HEK293T (cell line): Measurements from ENCODE around the gene PCNX2.

Source experiments
- CTCF ChIA-PET: fragments of 350-600 bp; formaldehyde crosslinking; extraction: SDS; loops from one replicate; lab custom pipeline; 2021; ENCODE audit warnings: antibody characterized with exemption, inconsistent platforms; lab: Yijun Ruan, JAX
- POLR2A ChIA-PET: fragments of 350-600 bp; formaldehyde crosslinking; extraction: SDS; loops from one replicate; lab custom pipeline; 2020; ENCODE audit warnings: antibody characterized with exemption, inconsistent platforms; lab: Yijun Ruan, JAX
- DNase-seq: peaks from one replicate; pipeline ENCODE4 v3.0.0; 2012; ENCODE audit warnings: mixed read lengths; ENCODE audit errors: extremely low spot score
- ARNT ChIP-seq: fragments of 450-650 bp; IDR thresholded peaks from 2 replicates; pipeline ENCODE4 v1.6.1; 2017; ENCODE audit warnings: mild to moderate bottlenecking
- BHLHE40 ChIP-seq: fragments of 450-650 bp; IDR thresholded peaks from 2 replicates; pipeline ENCODE4 v1.6.1; 2016; ENCODE audit warnings: mild to moderate bottlenecking, moderate library complexity, borderline replicate concordance
- CTBP1 ChIP-seq: fragments of 450-650 bp; IDR thresholded peaks from 2 replicates; pipeline ENCODE4 v1.6.1; 2016; ENCODE audit warnings: borderline replicate concordance
- ELF4 ChIP-seq: fragments of 450-650 bp; IDR thresholded peaks from 2 replicates; pipeline ENCODE4 v1.6.1; 2017; ENCODE audit warnings: antibody characterized with exemption
- FOXA1 ChIP-seq: fragments of 450-650 bp; IDR thresholded peaks from 2 replicates; pipeline ENCODE4 v1.6.1; 2016; ENCODE audit warnings: mild to moderate bottlenecking
- FOXK2 ChIP-seq: fragments of 450-650 bp; IDR thresholded peaks from 2 replicates; pipeline ENCODE4 v1.6.1; 2016; ENCODE audit warnings: mild to moderate bottlenecking
- FOXM1 ChIP-seq: fragments of 450-650 bp; IDR thresholded peaks from 2 replicates; pipeline ENCODE4 v1.6.1; 2017; ENCODE audit warnings: mild to moderate bottlenecking, borderline replicate concordance
- HDGF ChIP-seq: fragments of 450-650 bp; IDR thresholded peaks from 2 replicates; pipeline ENCODE4 v1.6.1; 2017; ENCODE audit warnings: antibody characterized with exemption, borderline replicate concordance
- L3MBTL2 ChIP-seq: fragments of 450-650 bp; conservative IDR thresholded peaks from 2 replicates; pipeline ENCODE4 v1.6.1; 2016; ENCODE audit warnings: mild to moderate bottlenecking
- LEF1 ChIP-seq: fragments of 450-650 bp; IDR thresholded peaks from 2 replicates; pipeline ENCODE4 v1.6.1; 2017; ENCODE audit warnings: mild to moderate bottlenecking, borderline replicate concordance
- NFRKB ChIP-seq: fragments of 450-650 bp; IDR thresholded peaks from 2 replicates; pipeline ENCODE4 v1.6.1; 2016; ENCODE audit warnings: mild to moderate bottlenecking, moderate library complexity
- SP1 ChIP-seq: fragments of 450-650 bp; IDR thresholded peaks from 2 replicates; pipeline ENCODE4 v1.6.1; 2017
- SUZ12 ChIP-seq: fragments of 450-650 bp; IDR thresholded peaks from 2 replicates; pipeline ENCODE4 v1.6.1; 2016; ENCODE audit warnings: mild to moderate bottlenecking
- TARDBP ChIP-seq: fragments of 450-650 bp; IDR thresholded peaks from 2 replicates; pipeline ENCODE4 v1.6.1; 2016
- ZNF384 ChIP-seq: fragments of 450-650 bp; IDR thresholded peaks from 2 replicates; pipeline ENCODE4 v1.6.1; 2016
- TF ChIP-seq, protein P1 (sequence below): fragments of 450-650 bp; IDR thresholded peaks from 2 replicates; pipeline ENCODE4 v1.6.1; 2016

Gene PCNX2

DNA sequence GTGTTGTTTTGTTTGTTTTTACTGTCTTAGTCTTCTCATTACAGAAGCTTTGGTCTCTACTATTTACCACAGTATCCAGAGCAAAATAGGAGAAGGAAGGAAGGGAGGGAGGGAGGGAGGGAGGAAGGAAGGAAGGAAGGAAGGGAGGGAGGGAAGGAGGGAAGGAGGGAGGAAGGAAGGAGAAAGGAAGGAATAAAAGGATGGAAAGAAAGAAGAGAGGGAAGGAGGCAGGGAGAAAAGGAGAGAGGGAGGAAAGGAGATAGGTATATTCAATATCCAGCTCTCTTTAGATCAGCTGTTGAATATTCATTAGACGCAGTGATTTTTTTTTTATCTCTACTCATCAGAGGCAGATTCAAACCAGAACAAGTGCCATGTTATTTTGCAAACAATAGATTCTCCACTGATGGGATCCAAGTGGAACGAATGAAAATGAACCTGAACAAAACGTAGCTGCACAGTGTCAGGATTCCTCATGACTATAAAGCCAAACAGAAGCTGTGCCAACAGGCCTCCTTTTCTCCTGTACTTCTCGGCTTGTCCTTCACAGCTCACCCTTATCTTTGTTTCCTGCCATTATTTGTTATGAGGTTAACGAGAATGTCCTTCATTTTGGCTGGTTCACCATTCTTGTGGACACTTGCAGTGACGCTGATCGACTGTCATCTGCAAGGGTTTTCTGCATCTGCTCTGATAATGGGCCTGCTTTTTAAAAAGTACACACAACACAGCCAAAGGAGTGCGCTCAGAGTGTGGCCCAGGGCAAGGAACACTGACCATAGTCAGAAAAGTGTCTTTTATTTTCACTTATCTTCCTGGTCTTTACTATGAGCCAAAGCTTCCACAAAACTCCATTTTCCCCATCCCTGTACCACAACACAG lies 352.9 kb downstream of the PCNX2 start:
- CTCF ChIA-PET = no interaction called here
- no peak for DNase-seq
- no peak for TF ChIP-seq CTBP1
- no peak for TF ChIP-seq ARNT
- TF ChIP-seq LEF1 = no peak
- no peak for TF ChIP-seq ELF4
- TF ChIP-seq HDGF = no peak
- TF ChIP-seq FOXA1 = no peak
- TF ChIP-seq SUZ12 = no peak
- TF ChIP-seq BHLHE40 = no peak
- TF ChIP-seq NFRKB = no peak
- no peak for TF ChIP-seq FOXM1
- TF ChIP-seq ZNF384 = no peak
- TF ChIP-seq, protein P1, sequence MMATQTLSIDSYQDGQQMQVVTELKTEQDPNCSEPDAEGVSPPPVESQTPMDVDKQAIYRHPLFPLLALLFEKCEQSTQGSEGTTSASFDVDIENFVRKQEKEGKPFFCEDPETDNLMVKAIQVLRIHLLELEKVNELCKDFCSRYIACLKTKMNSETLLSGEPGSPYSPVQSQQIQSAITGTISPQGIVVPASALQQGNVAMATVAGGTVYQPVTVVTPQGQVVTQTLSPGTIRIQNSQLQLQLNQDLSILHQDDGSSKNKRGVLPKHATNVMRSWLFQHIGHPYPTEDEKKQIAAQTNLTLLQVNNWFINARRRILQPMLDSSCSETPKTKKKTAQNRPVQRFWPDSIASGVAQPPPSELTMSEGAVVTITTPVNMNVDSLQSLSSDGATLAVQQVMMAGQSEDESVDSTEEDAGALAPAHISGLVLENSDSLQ = no peak
- no peak for TF ChIP-seq FOXK2
- no peak for TF ChIP-seq TARDBP
- TF ChIP-seq L3MBTL2 = no peak
- TF ChIP-seq SP1 = no peak
- POLR2A ChIA-PET = no interaction called here

- TF ChIP-seq FOXK2 (no peak), ELF4 (no peak), SUZ12 (no peak), FOXM1 (no peak), FOXA1 (no peak), LEF1 (no peak), NFRKB (no peak), SP1 (no peak)
- TF ChIP-seq, protein P1 = no peak
- no peak for DNase-seq
- POLR2A ChIA-PET = interaction anchor here (0.8 kb wide), 1 partner anchor 10 kb away, joined by 5 read pairs; the partner anchor contains the start of gene NTPCR
- CTCF ChIA-PET = interaction anchor here (0.6 kb wide), 1 partner anchor 12 kb away, joined by 4 read pairs; no protein-coding TSS in a partner anchor
Measured at GRCh38 chr1:232940262-232940661, 355.3 kb downstream of the PCNX2 start.

DNA sequence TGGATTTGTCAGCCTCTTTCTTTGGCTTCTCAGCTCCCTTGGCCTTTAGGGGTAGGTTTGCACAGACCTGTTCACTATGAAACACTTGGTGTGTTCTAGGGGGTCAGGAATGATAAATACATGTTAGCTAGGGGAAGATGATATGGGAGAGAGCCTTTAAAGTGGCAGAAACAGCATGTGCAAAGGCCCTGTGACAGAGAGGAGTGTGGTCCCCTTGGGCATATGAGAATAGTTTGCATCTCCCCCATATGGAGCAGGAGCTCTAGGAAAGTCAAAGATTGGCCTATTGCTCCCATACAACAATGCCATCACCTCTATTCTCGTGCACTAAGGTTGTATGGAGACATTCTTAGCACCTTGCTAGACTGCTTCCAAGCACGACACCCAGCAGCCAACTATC lies 355.8 kb downstream of the PCNX2 start:
- TF ChIP-seq TARDBP (no peak), SP1 (no peak), L3MBTL2 (no peak), LEF1 (no peak), FOXA1 (no peak), BHLHE40 (no peak), CTBP1 (no peak), FOXK2 (no peak), ELF4 (no peak), NFRKB (no peak), ZNF384 (no peak), FOXM1 (no peak), ARNT (no peak), SUZ12 (no peak), HDGF (no peak)
- TF ChIP-seq, protein P1 = no peak
- no peak for DNase-seq
- CTCF ChIA-PET = interaction anchor here (0.6 kb wide), 1 partner anchor 12 kb away, joined by 4 read pairs; no protein-coding TSS in a partner anchor

DNA sequence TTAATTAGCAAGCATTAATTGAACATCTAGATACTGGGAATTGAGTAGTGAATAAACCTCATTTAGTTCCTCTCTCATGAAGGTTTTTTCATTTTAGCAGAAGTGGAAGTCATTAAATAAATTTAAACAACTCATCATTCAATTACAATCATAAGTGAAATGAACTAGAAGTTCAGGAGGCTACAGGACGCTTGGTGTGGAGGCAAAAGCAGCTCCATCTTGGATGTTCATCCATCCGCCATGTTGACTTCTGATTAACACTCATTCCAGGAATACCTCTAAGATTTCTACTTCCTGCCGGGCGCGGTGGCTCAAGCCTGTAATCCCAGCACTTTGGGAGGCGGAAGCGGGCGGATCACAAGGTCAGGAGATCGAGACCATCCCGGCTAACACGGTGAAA lies 356.6 kb downstream of the PCNX2 start:
- ChIA-PET CTCF (no interaction called here), POLR2A (no interaction called here)
- no peak for DNase-seq
- TF ChIP-seq BHLHE40 (no peak), TARDBP (no peak), SUZ12 (no peak), HDGF (no peak), FOXA1 (no peak), ELF4 (no peak), LEF1 (no peak), L3MBTL2 (no peak), NFRKB (no peak), SP1 (no peak), CTBP1 (no peak), FOXK2 (no peak), ZNF384 (no peak), FOXM1 (no peak), ARNT (no peak)
- TF ChIP-seq, protein P1 = no peak

More for the DNA sequence above, 355.8 kb downstream of the PCNX2 start:
- POLR2A ChIA-PET = no interaction called here
